GM18498 (cell line): ENCODE data around the gene ZNF134.

ENCODE experiments used
- ATAC-seq: cut with Tn5 transposase; IDR thresholded peaks from one replicate; pipeline ENCODE4 v1.9.1; 2021; ENCODE audit warnings: mild to moderate bottlenecking, moderate library complexity; ENCODE audit not compliant: unreplicated experiment

The ZNF134 gene

DNA sequence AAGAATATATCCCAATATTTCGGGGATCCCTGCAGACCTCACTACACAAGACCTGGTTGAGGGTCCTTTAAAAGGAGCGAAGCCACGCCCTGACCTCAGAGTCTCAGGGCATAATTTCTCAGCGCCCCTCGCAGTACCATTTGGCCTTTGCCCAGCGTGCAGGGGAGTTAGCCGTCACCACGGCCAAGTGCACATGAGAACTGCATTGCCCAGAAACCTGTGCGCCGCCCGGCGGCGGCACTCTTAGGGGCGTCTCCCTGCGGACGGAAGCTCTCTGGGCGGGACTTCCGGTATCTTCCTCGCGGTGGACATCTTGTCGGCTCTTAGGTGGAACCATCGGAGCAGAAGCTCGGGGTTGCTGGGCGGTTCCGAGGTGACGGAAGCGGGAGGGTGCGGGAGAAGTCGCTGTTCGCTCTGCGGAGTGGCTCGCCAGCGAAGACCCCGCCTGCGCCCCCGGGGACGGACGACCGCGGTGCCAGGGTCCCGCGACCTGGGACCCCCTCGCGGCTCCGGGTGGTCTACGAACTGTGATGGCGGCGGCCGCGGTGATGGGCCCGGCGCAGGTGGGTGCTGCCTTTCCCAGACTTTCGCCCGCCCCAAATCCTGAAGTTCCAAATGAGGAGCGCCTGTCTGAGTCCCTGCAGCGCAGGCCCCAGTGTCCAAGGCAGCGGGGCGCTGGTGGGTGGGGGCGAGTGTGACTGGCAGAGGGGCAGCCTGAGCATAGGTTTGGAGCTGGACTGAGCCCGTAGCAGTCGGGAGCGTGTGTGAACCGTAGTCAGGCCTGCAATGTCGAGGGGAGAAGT is at the start of gene ZNF134:
TSS of gene ZNF134 (plus strand) at position 302 of the 803 bp plus-strand sequence. CDS start 5,227 bp downstream, outside the sequence.
- ATAC-seq, result peak; percentile 98

DNA sequence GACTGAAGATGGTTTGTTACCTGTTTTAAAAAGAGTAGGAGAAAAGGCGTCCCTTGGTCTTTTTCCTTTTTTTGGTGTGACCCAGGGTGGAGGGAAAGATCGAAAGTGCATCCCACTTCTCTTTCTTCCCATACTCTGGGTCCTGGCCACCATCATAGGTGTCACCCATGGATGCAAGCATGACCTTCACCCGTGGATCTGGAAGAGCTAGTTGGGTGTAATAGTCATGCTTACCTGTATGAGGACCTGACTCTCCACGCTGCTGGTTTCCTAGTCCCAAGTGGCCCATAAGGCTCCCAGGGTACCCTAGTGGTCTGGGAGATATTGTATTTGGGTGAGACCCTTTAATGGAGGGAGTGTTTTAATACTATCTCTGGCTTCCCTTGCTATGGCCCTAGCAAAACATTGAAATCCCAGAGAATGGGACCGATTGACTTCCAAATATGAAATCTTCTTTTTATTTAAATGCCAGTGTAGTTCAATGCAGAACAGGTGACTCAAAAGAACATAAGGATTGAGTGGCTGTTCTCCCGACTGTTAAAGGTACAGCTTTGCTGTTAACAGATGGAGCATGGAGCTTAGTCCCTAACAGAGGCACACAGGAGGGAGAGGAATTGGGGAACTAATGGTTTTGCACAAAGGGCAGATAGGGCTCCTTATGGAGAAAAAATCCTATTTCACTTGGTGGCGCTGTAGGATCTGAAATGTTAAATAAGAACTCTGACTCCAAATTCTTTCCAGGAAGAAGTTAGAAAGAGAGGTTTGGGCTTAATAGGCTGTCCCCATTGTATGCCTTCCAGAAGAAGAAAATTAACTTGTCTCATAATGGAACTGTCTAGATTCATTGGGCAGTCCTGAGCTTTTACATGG is 47.4 kb upstream of the ZNF134 start:
- no peak for ATAC-seq

DNA sequence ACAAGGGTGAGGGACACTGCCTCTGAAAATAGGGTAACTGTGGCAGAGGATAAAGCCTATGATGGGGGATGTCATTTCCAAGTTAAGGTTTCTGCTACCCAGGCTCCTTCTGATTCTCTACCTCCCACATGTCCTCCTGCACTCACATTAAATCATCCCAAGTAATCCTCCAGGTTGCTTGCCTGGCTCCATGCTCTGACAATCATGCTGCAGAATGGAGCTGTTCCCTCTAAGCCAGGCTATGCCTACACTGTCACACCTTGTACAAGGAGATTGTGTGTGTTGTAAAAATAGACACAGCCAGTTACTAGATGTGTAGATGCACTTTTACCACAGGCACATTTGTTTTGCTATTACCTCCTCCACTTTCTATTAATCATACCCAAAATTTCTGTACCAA is 43.3 kb upstream of the ZNF134 start:
- no peak for ATAC-seq

DNA sequence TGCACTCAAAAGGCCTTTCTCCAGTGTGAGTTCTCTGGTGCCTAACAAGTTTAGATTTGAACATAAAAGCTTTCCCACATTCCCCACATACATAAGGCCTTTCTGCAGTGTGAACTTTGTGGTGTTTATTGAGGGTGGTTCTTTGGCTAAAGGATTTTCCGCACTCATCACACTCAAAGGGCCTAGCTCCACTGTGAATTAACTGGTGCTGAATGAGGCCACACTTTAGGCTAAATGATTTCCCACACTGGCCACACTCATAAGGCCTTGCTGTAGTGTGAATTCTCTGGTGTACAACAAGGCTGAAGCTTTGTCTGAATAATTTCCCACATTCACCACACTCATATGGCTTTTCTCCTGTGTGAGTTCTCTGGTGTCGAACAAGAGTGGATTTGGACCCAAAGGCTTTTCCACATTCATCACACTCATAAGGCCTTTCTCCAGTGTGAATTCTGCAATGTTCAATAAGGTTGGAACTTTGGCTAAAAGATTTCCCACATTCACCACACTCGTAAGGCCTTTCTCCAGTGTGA is 41.6 kb upstream of the ZNF134 start:
- ATAC-seq, result no peak

DNA sequence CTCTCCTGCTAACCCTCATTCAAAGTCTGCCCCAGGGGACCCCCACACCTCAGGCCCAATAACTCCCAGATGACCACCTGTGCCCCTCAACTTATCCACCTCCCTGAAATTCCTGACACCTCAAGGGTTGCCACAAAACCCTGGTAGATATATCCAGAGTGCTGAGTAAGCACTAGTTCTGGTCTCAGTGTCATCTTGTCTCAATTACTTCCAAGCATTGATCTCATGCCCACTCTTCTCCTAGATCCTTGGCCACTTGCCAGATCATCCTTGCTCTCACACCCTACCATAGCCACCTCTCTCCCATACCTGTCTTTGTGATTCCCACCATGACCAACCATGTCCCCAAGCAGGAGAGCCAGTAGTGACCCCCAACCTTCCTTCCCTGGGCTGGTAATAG is 37.4 kb upstream of the ZNF134 start:
- ATAC-seq, result no peak

DNA sequence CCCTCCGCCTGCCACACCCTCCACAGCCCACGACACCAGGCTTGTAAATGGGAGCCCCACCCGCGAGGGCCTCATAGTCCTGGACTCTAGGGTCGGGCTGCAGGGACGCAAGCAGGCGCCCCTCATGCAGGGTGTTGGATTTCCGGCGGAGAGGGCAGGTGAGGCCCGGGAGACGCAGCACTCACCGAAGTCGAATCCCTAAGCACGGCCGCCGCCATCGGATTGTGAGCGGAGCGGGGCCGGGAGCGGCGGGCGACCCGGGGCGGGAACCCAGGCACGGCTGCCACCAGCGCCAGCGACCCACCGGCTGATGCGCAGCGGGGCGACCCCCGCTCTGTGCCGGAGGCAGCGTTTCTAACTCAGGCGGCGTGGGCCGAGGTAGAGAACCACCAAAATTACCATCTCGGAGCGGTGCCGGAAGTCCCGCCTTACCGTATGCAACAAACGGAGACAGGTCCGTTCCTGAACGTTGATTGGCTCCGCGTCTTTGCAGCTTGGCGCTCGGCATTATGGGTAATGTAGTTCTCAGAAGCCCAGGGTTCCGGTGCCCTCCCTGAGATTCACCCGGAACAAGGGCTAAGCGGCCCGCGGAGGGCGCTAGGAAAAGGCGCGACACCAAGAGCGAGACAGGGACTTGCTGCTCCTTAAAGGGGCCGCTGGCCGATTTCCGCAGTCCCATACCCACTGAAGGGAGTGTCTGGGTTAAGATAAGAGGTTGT is 35.4 kb upstream of the ZNF134 start, which contains the start of gene ZNF416:
TSS of gene ZNF416 (minus strand) at position 425 of the 719 bp plus-strand sequence. CDS start at position 218, 207 bp downstream.
- peak; percentile 93 for ATAC-seq

DNA sequence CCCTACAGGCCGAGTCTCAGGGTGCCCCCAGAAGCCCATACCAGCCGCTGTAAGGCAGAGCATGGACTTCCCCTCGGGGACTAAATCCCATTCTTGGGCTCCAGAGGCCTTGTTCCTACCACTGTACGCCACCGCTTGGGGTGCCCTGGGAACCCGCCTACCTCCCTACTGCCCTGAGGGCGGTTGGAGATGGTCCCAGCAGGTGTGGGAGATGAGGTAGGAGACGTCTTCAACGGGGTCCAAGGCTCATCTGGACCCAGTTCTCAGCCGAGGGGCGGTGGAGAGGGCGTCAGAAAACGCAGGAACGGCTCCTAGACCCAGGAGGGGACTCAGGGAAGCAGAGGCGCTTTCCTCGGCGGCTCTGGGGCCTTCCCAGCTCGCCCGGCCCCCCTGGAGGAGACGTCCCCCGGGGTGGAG is 30.9 kb upstream of the ZNF134 start:
- ATAC-seq, result no peak

DNA sequence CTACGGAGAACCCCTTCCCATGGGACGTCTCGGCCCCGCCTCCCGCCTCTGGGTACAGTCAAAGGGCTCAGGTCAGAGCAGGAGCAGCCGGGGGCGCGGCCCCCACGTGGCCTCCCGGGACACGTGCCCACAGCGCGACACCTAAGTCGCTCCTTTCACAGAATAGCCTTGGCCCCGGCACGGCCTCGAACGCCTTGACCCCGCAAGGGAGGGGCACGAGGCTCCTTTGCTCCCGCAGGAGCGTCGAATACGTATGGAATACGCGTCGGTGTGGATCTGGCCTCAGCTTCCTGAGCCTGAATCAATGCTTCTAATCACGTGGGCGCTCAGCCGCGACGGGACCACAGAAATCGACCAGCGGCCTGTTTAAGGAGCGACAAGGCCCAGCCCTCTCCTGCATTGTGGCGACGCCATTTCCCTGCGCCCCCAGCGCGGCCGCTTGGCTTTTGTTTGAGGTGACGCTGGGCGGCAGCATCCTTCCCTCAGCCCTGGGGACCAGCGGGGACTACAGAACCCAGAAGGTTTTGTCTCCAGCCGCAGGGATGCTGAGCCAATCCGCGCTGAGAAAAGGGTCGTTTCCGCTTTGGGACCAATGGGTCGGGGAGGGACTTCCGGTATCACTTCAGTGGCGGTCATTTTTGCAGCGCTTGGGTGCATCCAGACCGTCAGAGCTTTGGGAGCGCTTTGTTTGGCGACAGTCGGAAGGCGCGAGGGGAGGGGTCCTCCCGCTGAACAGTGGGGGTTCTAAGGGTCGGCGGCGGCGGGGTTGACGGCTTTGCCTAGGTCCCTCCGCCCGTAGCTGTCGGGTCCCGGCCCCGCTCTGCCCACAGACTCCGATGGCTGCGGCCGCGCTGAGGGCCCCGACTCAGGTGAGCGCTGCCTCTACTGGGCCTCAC is 30.3 kb upstream of the ZNF134 start, which contains the start of gene ZIK1:
TSS of gene ZIK1 (plus strand) at position 625 of the 896 bp plus-strand sequence. CDS start at position 837, 212 bp downstream.
- ATAC-seq, result peak; percentile 89

DNA sequence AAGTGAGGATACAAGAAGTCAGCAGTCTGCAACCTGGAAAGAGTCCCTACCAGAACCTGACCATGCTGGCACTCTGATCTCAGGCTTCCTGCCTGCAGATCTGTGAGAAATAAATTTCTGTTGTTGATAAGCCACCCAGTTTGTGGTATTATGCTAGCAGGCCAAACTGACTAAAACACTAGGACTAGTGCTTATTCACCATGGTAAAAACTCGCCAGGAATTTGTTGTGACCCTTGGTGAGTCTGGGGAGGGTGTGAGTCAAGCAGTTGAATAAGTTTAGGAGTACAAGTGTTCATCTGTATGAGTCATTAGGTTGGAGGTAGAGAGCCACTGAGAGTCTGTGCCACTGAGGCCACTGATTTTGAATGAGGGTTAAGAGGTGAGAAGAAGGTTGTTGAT is 26.5 kb upstream of the ZNF134 start:
- ATAC-seq, result no peak

DNA sequence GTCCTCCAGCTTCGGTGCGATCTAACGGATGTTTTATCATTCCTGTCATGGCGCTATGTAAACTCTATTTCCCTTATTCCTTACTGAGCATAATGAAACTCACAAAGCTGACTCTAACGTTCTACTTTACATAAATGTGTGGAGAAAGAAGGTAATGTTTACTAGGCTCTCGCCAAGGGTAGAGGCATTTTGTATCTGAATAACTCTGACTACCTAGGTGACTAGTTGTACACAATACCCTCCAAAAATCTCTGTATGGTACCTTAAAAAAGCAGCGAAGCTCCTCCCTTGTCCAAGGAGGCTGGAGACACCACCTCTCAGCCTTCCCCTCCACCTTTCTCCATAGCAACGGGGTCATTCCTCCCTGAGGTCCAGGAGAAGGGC is 14.7 kb upstream of the ZNF134 start:
- ATAC-seq, result no peak

DNA sequence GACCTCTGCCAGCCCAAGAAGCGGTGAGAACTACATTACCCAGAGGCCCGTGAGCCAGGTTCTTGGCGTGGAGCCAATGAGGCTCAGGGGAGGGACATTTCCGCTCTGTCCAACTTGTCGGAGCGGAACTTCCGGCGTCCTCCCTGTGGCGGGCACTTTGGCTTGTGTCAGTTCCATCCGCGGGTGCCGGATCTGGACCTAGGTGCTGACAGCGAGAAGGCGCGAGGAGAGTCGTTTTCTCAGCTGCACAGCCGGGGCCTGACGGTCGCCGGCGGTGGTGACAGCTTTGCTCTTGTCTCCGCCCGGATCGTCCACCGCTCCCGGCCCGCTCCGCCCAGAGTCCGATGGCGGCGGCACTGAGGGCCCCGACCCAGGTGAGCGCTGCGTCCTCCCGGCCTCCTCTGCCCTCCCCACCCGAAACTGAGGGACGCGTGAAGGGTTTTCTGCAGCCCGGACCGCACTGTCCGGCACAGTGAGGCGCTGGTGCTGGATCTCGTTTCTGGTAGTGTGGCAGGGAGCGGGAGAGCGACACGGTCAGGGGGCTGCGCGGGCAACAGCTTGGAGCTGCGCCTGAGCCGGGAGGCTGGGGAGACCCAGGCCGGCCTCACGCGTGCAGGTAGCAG is 14.2 kb upstream of the ZNF134 start, which contains the start of gene ZNF530:
TSS of gene ZNF530 (plus strand) at position 125 of the 623 bp plus-strand sequence. CDS start 4,461 bp downstream, outside the sequence.
- peak; percentile 94 for ATAC-seq

DNA sequence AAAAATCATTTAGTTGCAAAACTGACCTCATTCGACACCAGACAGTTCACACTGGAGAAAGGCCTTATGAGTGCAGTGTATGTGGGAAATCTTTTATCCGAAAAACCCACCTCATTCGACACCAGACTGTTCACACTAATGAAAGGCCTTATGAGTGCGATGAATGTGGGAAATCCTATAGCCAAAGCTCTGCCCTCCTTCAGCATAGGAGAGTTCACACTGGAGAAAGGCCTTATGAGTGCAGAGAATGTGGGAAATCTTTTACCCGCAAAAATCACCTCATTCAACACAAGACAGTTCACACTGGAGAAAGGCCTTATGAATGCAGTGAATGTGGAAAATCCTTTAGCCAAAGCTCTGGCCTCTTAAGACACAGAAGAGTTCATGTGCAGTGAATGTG is 7.1 kb upstream of the ZNF134 start:
- ATAC-seq, result no peak

DNA sequence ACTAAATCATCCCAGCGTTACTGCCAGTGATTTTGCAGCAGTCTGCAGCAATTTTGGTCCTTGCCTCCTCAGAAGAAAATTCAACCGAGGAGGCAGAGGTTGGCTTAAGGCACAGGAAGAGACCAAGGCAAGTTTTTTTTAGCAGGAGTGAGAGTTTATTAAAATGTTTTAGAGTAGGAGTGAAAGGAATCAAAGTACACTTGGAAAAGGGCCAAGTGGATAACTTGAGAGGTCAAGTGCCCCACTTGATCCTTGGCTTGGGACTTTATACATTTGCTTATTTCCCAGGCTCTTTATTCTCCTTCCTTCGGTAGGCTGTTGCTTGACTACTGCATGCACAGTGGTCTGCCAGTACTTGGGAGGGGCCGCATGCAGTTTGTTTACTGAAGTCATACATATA is 2.9 kb upstream of the ZNF134 start:
- no peak for ATAC-seq

DNA sequence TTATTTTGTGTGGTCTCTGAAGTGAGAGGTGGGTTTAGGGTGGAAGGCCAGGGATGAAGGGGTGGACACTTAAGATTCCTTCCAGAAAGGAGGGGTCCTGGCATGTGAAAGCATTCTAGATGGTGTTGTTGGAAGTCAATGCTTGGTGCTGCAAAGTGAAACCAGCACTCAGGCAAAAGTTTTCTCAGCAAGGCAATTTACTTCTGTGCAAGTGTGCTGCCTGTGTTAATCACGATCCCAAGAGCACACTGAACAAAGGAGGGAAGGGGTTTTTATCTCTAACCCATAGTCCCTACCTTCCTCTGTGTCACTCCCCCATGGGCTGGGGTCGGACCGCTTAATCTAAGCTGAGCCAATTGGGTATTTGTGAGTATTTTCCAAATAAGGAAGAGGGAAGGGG is 1.3 kb downstream of the ZNF134 start:
- no peak for ATAC-seq

DNA sequence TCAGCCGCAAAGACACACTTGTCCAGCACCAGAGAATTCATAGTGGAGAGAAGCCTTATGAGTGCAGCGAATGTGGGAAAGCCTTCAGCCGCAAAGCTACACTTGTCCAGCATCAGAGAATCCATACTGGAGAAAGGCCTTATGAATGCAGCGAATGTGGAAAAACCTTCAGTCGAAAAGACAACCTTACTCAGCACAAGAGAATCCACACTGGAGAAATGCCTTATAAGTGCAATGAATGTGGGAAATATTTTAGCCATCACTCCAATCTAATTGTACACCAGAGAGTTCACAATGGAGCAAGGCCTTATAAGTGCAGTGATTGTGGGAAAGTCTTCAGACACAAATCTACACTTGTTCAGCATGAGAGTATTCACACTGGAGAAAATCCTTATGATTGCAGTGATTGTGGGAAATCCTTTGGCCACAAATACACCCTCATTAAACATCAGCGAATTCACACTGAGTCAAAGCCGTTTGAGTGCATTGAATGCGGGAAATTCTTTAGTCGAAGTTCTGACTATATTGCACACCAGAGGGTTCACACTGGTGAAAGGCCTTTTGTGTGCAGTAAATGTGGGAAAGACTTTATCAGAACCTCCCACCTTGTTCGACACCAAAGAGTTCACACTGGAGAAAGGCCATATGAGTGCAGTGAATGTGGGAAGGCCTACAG is 6.8 kb downstream of the ZNF134 start:
- ATAC-seq, result no peak

DNA sequence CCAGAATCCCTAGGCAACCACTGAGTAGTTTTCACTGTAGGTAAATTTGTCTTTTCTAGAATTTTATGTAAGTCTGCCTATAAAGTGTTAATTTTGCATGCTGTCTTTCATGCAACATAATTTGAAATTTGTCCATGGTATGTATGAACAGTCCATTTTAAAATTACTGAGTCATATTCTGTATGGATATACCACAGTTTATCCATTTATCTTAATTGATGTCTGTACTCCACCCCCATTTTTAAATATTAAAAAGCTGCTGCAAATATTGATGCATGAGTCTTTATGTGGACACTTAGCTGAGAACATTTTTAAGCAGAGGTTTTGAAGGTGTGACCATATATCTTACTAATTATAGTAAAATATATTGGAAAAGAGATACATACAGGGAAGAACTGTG is 9.0 kb downstream of the ZNF134 start:
- no peak for ATAC-seq

DNA sequence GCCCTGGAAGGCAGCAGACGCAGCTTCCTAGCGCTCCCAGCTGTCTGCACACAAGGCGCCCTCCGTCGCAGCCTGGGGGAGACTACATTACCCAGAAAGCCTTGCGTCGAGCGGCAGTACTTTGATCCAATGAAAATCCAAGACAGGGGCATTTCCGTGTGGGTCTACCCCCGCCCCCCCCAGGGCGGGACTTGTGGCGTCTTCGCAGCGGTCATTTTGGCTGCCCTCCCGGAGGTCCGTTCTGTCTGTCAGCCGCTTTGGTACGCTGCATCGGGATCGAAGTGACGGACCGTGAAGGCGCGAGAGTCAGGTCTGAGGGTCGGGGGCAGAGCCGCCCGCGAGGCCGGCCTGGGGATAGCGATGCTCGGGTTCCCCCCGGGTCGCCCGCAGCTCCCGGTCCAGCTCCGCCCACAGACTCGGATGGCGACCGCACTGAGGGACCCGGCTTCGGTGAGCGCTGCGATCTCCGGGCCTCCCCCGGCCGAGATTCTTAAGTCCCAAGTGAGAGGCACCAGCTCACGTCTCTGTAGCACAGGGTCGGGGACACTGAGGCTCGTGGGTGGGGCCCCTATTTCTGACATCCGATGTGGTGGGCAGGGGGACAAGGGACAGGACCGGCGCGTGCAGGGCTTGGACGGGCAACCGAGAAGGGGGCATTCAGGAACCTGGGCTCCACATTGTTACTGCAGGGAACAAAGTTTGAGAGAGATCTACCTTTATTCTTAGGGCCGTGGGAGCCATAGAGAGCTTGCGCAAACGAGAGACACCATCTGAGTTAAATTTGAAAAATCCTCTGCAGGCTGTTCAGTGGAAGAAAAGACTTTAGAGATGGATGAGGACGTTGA is 19.2 kb downstream of the ZNF134 start, which contains the start of gene ZNF211:
TSS of gene ZNF211 (plus strand) at position 182 of the 845 bp plus-strand sequence. CDS start at position 361, 179 bp downstream.
- peak; percentile 90 for ATAC-seq

DNA sequence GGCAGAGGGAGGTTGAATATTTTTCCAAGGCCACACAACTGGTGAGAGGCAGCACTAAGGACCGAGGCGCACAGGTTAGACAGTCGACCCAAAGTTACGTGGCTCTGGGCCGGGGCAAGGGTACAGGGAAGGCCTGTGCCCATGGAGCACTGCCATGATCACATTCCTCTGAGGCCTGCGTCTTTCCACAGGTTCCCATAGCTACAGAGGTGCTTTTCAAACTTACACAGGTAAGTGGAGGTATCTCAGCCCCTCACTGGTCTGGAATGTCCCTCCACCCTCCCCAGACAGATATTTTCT is 19.7 kb downstream of the ZNF134 start:
- ATAC-seq, result no peak
